GM12872 (cell line): ENCODE measurements around the gene FGD4.

Experiments used
- CTCF ChIP-seq: IDR thresholded peaks from 3 replicates; pipeline ENCODE4 v1.5.1; 2011; ENCODE audit warnings: low read depth, mild to moderate bottlenecking, low read length, moderate library complexity; ENCODE audit not compliant: insufficient read depth

The FGD4 gene

GRCh38 chr12:32544893-32545292 lies 145.5 kb downstream of the FGD4 start:
- TF ChIP-seq CTCF, result no peak

GRCh38 chr12:32545413-32545980 lies 146.1 kb downstream of the FGD4 start:
- TF ChIP-seq CTCF, result no peak

- TF ChIP-seq CTCF, result no peak
Observed at GRCh38 chr12:32546272-32546671, 146.9 kb downstream of the FGD4 start.

- no peak for TF ChIP-seq CTCF
Observed at GRCh38 chr12:32548691-32549281, 149.4 kb downstream of the FGD4 start.

GRCh38 chr12:32549675-32550079 lies 150.3 kb downstream of the FGD4 start:
- no peak for TF ChIP-seq CTCF

GRCh38 chr12:32551058-32551457 lies 151.7 kb downstream of the FGD4 start:
- no peak for TF ChIP-seq CTCF

GRCh38 chr12:32558903-32559302 lies 159.5 kb downstream of the FGD4 start:
- TF ChIP-seq CTCF, result no peak
